Calu3 (cell line): Measurements from ENCODE around the gene EYS. TPM values are rescaled to one million over a fixed set of nuclear protein-coding genes. Genes with fewer than 3 reads are reported as not detected.

Source experiments
- BruUV-seq: library from RNA; stranded (reverse); fragments of 400-500 nt; replicated peaks from 2 replicates; lab custom pipeline; 2021; lab: Mats Ljungman, UMichigan
- CTCF ChIA-PET: fragments of 300-600 bp; sonication (Branson Sonifier 250); formaldehyde crosslinking; loops from one replicate; lab custom pipeline; 2022; ENCODE audit warnings: antibody characterized with exemption; lab: Charles Lee
- DNase-seq: peaks from one replicate; pipeline ENCODE4 v3.0.0; 2022
- H3K27ac Mint-ChIP-seq: one replicate; pipeline ENCODE4 v1.8.0; 2022; ENCODE audit warnings: mixed read lengths; ENCODE audit not compliant: unreplicated experiment
- H3K27me3 Mint-ChIP-seq: one replicate; pipeline ENCODE4 v1.8.0; 2022; ENCODE audit warnings: mixed read lengths; ENCODE audit not compliant: unreplicated experiment
- H3K36me3 Mint-ChIP-seq: one replicate; pipeline ENCODE4 v1.8.0; 2022; ENCODE audit warnings: mild to moderate bottlenecking, moderate library complexity, mixed read lengths; ENCODE audit not compliant: insufficient read depth, unreplicated experiment
- H3K4me1 Mint-ChIP-seq: one replicate; pipeline ENCODE4 v1.8.0; 2022; ENCODE audit warnings: mild to moderate bottlenecking, low read depth, mixed read lengths; ENCODE audit not compliant: unreplicated experiment
- H3K4me3 Mint-ChIP-seq: one replicate; pipeline ENCODE4 v1.8.0; 2022; ENCODE audit warnings: mild to moderate bottlenecking, low read depth, moderate library complexity, mixed read lengths; ENCODE audit not compliant: unreplicated experiment
- H3K9me3 Mint-ChIP-seq: one replicate; pipeline ENCODE4 v1.8.0; 2022; ENCODE audit warnings: low read depth, mixed read lengths; ENCODE audit not compliant: unreplicated experiment
- CTCF ChIP-seq: fragments of 200-600 bp; IDR thresholded peaks from one replicate; pipeline ENCODE4 v1.8.0; 2022; ENCODE audit warnings: antibody characterized with exemption; ENCODE audit not compliant: unreplicated experiment
- intact Hi-C: fragments of 100-400 bp; cut with micrococcal nuclease; formaldehyde crosslinking; loops from one replicate; pipeline ENCODE4 v1.10.0; 2022; ENCODE audit not compliant: unreplicated experiment
- total RNA-seq: library from RNA; stranded (reverse); gene quantifications from 2 replicates; pipeline ENCODE4 v1.2.3, GENCODE V29; 2022

EYS gene
- total RNA-seq, 1 experiment from 2014 or later, result not detected

GRCh38 chr6:64777941-64778785 is 928.9 kb downstream of the EYS start:
- TF ChIP-seq CTCF, result no peak
- no TSS peak for BruUV-seq
- intact Hi-C loops, result no loop called here
- H3K36me3 Mint-ChIP-seq, result no peaks in the 10 kb centered on the region
- no peak for DNase-seq
- no peak overlapping the region for H3K4me3 Mint-ChIP-seq
- no peak overlapping the region for H3K27ac Mint-ChIP-seq
- H3K27me3 Mint-ChIP-seq, result no peaks in the 10 kb centered on the region
- CTCF ChIA-PET, result no interaction called here
- H3K4me1 Mint-ChIP-seq, result no peaks in the 10 kb centered on the region
- H3K9me3 Mint-ChIP-seq, result peaks cover 16% of the 10 kb centered on the region

- no TSS peak for BruUV-seq
- H3K9me3 Mint-ChIP-seq, result peaks cover 22% of the 10 kb centered on the region
Measured at GRCh38 chr6:64776359-64776758, 930.7 kb downstream of the EYS start.

GRCh38 chr6:64774881-64775280 is 932.1 kb downstream of the EYS start:
- H3K27ac Mint-ChIP-seq, result no peak overlapping the region
- CTCF ChIA-PET, result no interaction called here
- intact Hi-C loops, result no loop called here
- no peaks in the 10 kb centered on the region for H3K27me3 Mint-ChIP-seq
- no peak for TF ChIP-seq CTCF
- H3K36me3 Mint-ChIP-seq, result no peaks in the 10 kb centered on the region
- peaks cover 18% of the 10 kb centered on the region for H3K9me3 Mint-ChIP-seq
- no TSS peak for BruUV-seq
- no peak for DNase-seq
- H3K4me3 Mint-ChIP-seq, result no peak overlapping the region
- no peaks in the 10 kb centered on the region for H3K4me1 Mint-ChIP-seq

More at GRCh38 chr6:64776359-64776758, 930.7 kb downstream of the EYS start:
- Mint-ChIP-seq H3K27me3 (no peaks in the 10 kb centered on the region), H3K27ac (no peak overlapping the region), H3K36me3 (no peaks in the 10 kb centered on the region), H3K4me1 (no peaks in the 10 kb centered on the region), H3K4me3 (no peak overlapping the region)
- no peak for TF ChIP-seq CTCF
- intact Hi-C loops, result no loop called here
- no peak for DNase-seq
- CTCF ChIA-PET, result no interaction called here

GRCh38 chr6:64750910-64751309 is 956.1 kb downstream of the EYS start:
- no peak for DNase-seq
- no TSS peak for BruUV-seq
- no peaks in the 10 kb centered on the region for H3K4me1 Mint-ChIP-seq

More at GRCh38 chr6:64750910-64751309, 956.1 kb downstream of the EYS start:
- CTCF ChIA-PET, result interaction anchor here (0.7 kb wide), 1 partner anchor 238 kb away, joined by 3 read pairs; no protein-coding TSS in a partner anchor
- Mint-ChIP-seq H3K27ac (no peak overlapping the region), H3K27me3 (no peaks in the 10 kb centered on the region), H3K36me3 (no peaks in the 10 kb centered on the region), H3K4me3 (no peak overlapping the region), H3K9me3 (peaks cover 7% of the 10 kb centered on the region)
- intact Hi-C loops, result no loop called here
- TF ChIP-seq CTCF, result no peak
